Measurements from ENCODE around the gene PHACTR3. TPM values are rescaled to one million over a fixed set of nuclear protein-coding genes. Genes with fewer than 3 reads are reported as not detected.

Gene PHACTR3
- total and polyA plus RNA-seq, 2 donors (not counting 3 experiments of a cell fraction or from before 2014, with no cell fraction given) = not detected

GRCh38 chr20:59591061-59591460, 13.3 kb upstream of the PHACTR3 start:
- ChIA-PET POLR2A (no interaction called here), CTCF (no interaction called here)
- dilution Hi-C loops (cut with MboI; ENCODE audit: extremely low pct_ligation_motif_present, low sequenced_read_pairs) (no loop called here), intact Hi-C loops (cut with micrococcal nuclease) (no loop called here)
- DNase-seq (ENCODE audit: low read depth, low spot score) (no peak), FAIRE-seq (no peak)
- Histone ChIP-seq H3K36me3 (ENCODE audit: control insufficient read depth in 2 of 2, extremely low read depth in 1 of 2, insufficient read depth in 2 of 2, low read length in 2 of 2) (no peaks in the 10 kb centered on the region), H2AFZ (ENCODE audit: low read depth, low read length) (no peak overlapping the region), H3K79me2 (ENCODE audit: control insufficient read depth, insufficient read depth, low read length) (no peaks in the 10 kb centered on the region), H3K9ac (replicated peaks; ENCODE audit: extremely low read depth, insufficient read depth, low read length) (no peak overlapping the region), H3K9me3 (replicated peaks; ENCODE audit: control insufficient read depth, insufficient read depth, low read length) (no peaks in the 10 kb centered on the region), H3K4me1 (ENCODE audit: control insufficient read depth, extremely low read depth, insufficient read depth, low read length) (no peaks in the 10 kb centered on the region), H3K27ac (ENCODE audit: insufficient read depth, low read depth, low read length) (no peak overlapping the region), H3K9me1 (replicated peaks; ENCODE audit: control insufficient read depth, extremely low read depth, insufficient read depth, low read length) (no peaks in the 10 kb centered on the region), H3K27me3 (ENCODE audit: control insufficient read depth in 2 of 2, insufficient read depth in 2 of 2, low read length in 2 of 2) (no peaks in the 10 kb centered on the region), H3K4me2 (ENCODE audit: insufficient read depth, low read length) (no peak overlapping the region), H3K4me3 (replicated peaks in 1 of 3; ENCODE audit: insufficient read depth in 1 of 3, low read depth in 1 of 3, low read length in 3 of 3) (no peak overlapping the region), H4K20me1 (replicated peaks; ENCODE audit: control insufficient read depth, extremely low read depth, insufficient read depth, low read length) (no peaks in the 10 kb centered on the region)
- BruUV-seq (replicated peaks) = no TSS peak
- TF ChIP-seq GATA2 (IDR thresholded peaks at IDR 0.05; ENCODE audit: insufficient read depth, insufficient read length, low read depth, low read length) (no peak), MAX (IDR thresholded peaks at IDR 0.05; ENCODE audit: insufficient read depth, insufficient read length) (no peak), FOS (IDR thresholded peaks at IDR 0.05; ENCODE audit: borderline replicate concordance, insufficient read depth, low read length) (no peak), POLR2AphosphoS5 (IDR thresholded peaks at IDR 0.05; ENCODE audit: insufficient read depth, low read depth, low read length) (no peak), CTCF (IDR thresholded peaks at IDR 0.05; ENCODE audit: extremely low read depth in 1 of 2, insufficient read depth in 1 of 2, low read depth in 1 of 2, low read length in 2 of 2) (no peak), JUN (IDR thresholded peaks at IDR 0.05; ENCODE audit: borderline replicate concordance, insufficient read depth, insufficient read length, low read depth) (no peak), POLR2A (IDR thresholded peaks at IDR 0.05; ENCODE audit: low read depth, low read length) (no peak), MYC (IDR thresholded peaks at IDR 0.05; ENCODE audit: low read depth, low read length) (no peak), EZH2 (IDR thresholded peaks at IDR 0.05; ENCODE audit: borderline replicate concordance, low read depth, low read length, severe bottlenecking) (no peak)
